ENCODE data around the gene PATL1. TPM values are rescaled to one million over a fixed set of nuclear protein-coding genes. Genes with fewer than 3 reads are reported as not detected.

Gene PATL1
- total RNA-seq, 1 donor from 2014 or later = 15.3 TPM

- Histone ChIP-seq H3K4me1 (no peaks in the 10 kb centered on the region), H3K4me2 (peak overlapping the region; percentile 77), H2AFZ (replicated peaks) (peak overlapping the region; percentile 90), H3K9me3 (ENCODE audit: low read depth) (no peaks in the 10 kb centered on the region), H3K79me2 (ENCODE audit: low read depth) (peaks cover 26% of the 10 kb centered on the region), H3K4me3 (peak overlapping the region; percentile 93), H3K27ac (peak overlapping the region; percentile 98), H3K27me3 (no peaks in the 10 kb centered on the region), H3K9ac (peak overlapping the region; percentile 79), H3K36me3 (peaks cover 9% of the 10 kb centered on the region), H4K20me1 (ENCODE audit: low read depth) (peaks cover 14% of the 10 kb centered on the region), H3F3A (ENCODE audit: low read depth) (peaks cover 25% of the 10 kb centered on the region)
- H3K27me3 Mint-ChIP-seq (ENCODE audit: insufficient read depth, low read depth) = peaks cover 2% of the 10 kb centered on the region
- peak; percentile 94 for DNase-seq (ENCODE audit: low spot score)
- no peak for TF ChIP-seq EZH2phosphoT487 (IDR thresholded peaks at IDR 0.05)
- peak; percentile 35 for TF ChIP-seq CTCF (IDR thresholded peaks at IDR 0.05)
- TF ChIP-seq EZH2 (IDR thresholded peaks at IDR 0.05) = no peak
- no peaks in the 10 kb centered on the region for H3K9me3 Mint-ChIP-seq
- H3K36me3 Mint-ChIP-seq = peaks cover 8% of the 10 kb centered on the region
- peaks cover 16% of the 10 kb centered on the region for H3K4me1 Mint-ChIP-seq
- peak overlapping the region; percentile 92 for H3K4me3 Mint-ChIP-seq
- peak overlapping the region; percentile 26 for H3K27ac Mint-ChIP-seq
Measured at GRCh38 chr11:59668188-59668949, 468 bp downstream of the PATL1 start.

- peak overlapping the region; percentile 26 for H3K27ac Mint-ChIP-seq
- peak; percentile 4 for DNase-seq (ENCODE audit: low spot score)
- H4K20me1 ChIP-seq (ENCODE audit: low read depth) = peaks cover 14% of the 10 kb centered on the region
- H3K4me3 ChIP-seq = peak overlapping the region; percentile 93
- no peaks in the 10 kb centered on the region for H3K9me3 Mint-ChIP-seq
- no peaks in the 10 kb centered on the region for H3K9me3 ChIP-seq (ENCODE audit: low read depth)
- H3K36me3 ChIP-seq = peaks cover 13% of the 10 kb centered on the region
- H3K79me2 ChIP-seq (ENCODE audit: low read depth) = peaks cover 28% of the 10 kb centered on the region
- H3F3A ChIP-seq (ENCODE audit: low read depth) = peaks cover 25% of the 10 kb centered on the region
- no peaks in the 10 kb centered on the region for H3K4me1 ChIP-seq
- H3K4me2 ChIP-seq = peak overlapping the region; percentile 77
- H3K36me3 Mint-ChIP-seq = peaks cover 8% of the 10 kb centered on the region
- H2AFZ ChIP-seq (replicated peaks) = no peak overlapping the region
- TF ChIP-seq CTCF (IDR thresholded peaks at IDR 0.05) (no peak), EZH2phosphoT487 (IDR thresholded peaks at IDR 0.05) (no peak), EZH2 (IDR thresholded peaks at IDR 0.05) (no peak)
- peak overlapping the region; percentile 98 for H3K27ac ChIP-seq
- peak overlapping the region; percentile 92 for H3K4me3 Mint-ChIP-seq
- peaks cover 16% of the 10 kb centered on the region for H3K4me1 Mint-ChIP-seq
- no peaks in the 10 kb centered on the region for H3K27me3 ChIP-seq
- H3K27me3 Mint-ChIP-seq (ENCODE audit: insufficient read depth, low read depth) = peaks cover under 1% of the 10 kb centered on the region
- H3K9ac ChIP-seq = peak overlapping the region; percentile 79
Measured at GRCh38 chr11:59667812-59668187, 1.0 kb downstream of the PATL1 start.

GRCh38 chr11:59666969-59667368, 1.9 kb downstream of the PATL1 start:
- peaks cover 8% of the 10 kb centered on the region for H3K36me3 Mint-ChIP-seq
- no peak overlapping the region for H3K27ac Mint-ChIP-seq
- Histone ChIP-seq H3K9ac (no peak overlapping the region), H4K20me1 (ENCODE audit: low read depth) (peaks cover 19% of the 10 kb centered on the region), H3F3A (ENCODE audit: low read depth) (peaks cover 25% of the 10 kb centered on the region), H3K4me1 (no peaks in the 10 kb centered on the region), H3K27me3 (no peaks in the 10 kb centered on the region), H3K9me3 (ENCODE audit: low read depth) (no peaks in the 10 kb centered on the region), H2AFZ (replicated peaks) (no peak overlapping the region), H3K4me3 (no peak overlapping the region), H3K4me2 (peak overlapping the region; percentile 77), H3K79me2 (ENCODE audit: low read depth) (peaks cover 37% of the 10 kb centered on the region), H3K36me3 (peaks cover 21% of the 10 kb centered on the region), H3K27ac (no peak overlapping the region)
- DNase-seq (ENCODE audit: low spot score) = no peak
- peak overlapping the region; percentile 92 for H3K4me3 Mint-ChIP-seq
- no peaks in the 10 kb centered on the region for H3K27me3 Mint-ChIP-seq (ENCODE audit: insufficient read depth, low read depth)
- H3K4me1 Mint-ChIP-seq = peaks cover 16% of the 10 kb centered on the region
- TF ChIP-seq EZH2phosphoT487 (IDR thresholded peaks at IDR 0.05) (no peak), EZH2 (IDR thresholded peaks at IDR 0.05) (no peak), CTCF (IDR thresholded peaks at IDR 0.05) (no peak)
- H3K9me3 Mint-ChIP-seq = no peaks in the 10 kb centered on the region
